HL-60 (cell line): ENCODE measurements around the gene KCTD14.

ENCODE experiments used
- CTCF ChIP-seq: IDR thresholded peaks from one replicate; pipeline ENCODE4 v1.5.1; 2011; ENCODE audit warnings: low read length, control low read depth, inconsistent platforms; ENCODE audit not compliant: insufficient read depth
- GABPA ChIP-seq: IDR thresholded peaks from 2 replicates; pipeline ENCODE4 v1.6.1; 2012; ENCODE audit warnings: low read depth
- POLR2AphosphoS5 ChIP-seq: IDR thresholded peaks from 2 replicates; pipeline ENCODE4 v1.6.1; 2012; ENCODE audit warnings: low read depth
- REST ChIP-seq: IDR thresholded peaks from 2 replicates; pipeline ENCODE4 v1.6.1; 2012; ENCODE audit warnings: low read depth; ENCODE audit not compliant: insufficient replicate concordance

DNA sequence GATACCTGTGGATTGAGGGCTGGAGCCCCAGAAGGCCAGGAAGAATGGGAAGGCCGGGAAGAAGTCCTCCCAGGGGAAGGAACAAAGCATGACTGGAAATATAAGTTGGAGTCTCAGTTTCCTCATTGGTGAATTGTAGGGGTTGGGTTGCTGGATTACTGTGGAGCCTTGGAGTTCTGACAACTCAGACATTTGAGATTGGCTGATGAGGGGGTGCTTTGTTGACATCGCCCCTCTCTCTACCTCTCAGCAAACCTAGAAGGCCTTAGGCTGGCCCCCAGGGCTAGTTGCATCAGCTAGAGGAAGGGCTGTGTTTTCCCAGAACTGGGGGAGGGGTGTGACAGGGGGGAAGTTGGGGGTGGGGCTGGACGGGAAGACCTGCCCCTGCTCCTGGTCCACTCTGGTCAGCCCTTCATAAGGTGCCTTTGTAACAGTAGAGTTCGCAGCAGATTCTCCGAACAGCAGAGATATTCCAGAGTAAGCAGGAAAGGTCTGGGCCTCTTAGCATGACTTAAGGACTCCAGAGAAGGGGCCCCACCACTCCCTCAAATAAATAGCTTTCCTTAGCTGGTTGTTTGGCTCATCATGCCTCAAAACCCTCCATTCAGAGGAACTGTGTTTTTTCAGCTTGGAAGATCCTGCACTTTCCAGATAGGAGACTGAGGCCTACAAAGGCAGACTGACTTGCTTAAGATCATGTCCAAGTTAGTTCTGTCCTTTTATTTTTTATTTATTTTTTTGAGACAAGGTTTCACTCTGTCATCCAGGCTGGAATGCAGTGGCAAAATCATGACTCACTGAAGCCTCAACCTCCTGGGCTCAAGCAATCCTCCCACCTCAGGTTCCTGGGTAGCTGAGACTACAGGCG is 28.1 kb upstream of the KCTD14 start:
- no peak for TF ChIP-seq CTCF
- TF ChIP-seq POLR2AphosphoS5, result no peak
- no peak for TF ChIP-seq GABPA
- no peak for TF ChIP-seq REST
